ENCODE measurements around the gene VSIR.

DNA sequence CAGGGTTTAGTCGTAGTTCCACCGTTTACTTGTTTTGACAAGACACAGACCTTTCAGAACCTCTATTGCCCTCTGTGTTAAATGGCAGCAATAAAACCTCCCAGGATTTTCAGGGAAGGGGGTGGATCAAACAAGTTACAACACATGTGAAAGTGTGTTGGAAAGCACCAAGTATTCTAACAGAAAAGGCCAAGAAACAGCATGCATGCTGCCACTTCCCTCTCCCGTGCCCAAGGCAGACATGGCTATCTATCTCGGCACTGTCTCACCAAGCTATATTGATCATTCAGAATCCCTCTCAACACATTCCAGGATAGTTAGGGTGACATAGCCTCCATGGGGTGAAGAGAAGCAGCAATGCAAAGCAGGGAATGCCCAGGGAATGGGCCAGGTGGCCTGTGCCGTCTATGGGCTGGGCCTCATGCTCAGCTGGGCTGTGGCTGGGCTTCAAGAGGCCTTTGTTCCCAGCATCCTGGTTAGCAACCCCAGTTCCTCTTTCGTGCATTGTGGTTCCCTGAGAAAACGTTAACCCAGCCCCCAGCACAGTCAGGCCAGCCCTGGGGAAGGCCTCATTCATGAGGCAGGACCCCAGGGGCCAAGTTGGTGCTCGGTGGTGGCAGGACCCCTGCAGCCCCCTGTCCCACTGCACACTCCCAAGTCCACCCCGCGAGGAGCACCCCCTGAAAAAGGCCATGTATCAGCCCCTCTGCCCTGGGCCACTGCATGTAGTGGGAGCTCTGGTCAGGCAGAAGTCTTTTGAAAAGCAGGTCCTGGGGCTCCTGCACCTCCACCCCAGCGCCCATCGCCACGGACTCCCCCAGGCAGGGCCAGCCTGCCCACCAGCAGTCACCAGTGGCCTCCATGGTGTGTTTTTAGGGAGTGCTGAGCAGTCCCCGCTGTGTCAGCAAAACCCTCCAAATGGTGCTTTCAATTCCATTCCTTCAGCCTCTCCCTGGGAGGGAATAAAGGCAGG, 25.5 kb downstream of the VSIR start:
- TF ChIP-seq, protein P1, sequence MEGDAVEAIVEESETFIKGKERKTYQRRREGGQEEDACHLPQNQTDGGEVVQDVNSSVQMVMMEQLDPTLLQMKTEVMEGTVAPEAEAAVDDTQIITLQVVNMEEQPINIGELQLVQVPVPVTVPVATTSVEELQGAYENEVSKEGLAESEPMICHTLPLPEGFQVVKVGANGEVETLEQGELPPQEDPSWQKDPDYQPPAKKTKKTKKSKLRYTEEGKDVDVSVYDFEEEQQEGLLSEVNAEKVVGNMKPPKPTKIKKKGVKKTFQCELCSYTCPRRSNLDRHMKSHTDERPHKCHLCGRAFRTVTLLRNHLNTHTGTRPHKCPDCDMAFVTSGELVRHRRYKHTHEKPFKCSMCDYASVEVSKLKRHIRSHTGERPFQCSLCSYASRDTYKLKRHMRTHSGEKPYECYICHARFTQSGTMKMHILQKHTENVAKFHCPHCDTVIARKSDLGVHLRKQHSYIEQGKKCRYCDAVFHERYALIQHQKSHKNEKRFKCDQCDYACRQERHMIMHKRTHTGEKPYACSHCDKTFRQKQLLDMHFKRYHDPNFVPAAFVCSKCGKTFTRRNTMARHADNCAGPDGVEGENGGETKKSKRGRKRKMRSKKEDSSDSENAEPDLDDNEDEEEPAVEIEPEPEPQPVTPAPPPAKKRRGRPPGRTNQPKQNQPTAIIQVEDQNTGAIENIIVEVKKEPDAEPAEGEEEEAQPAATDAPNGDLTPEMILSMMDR (IDR thresholded peaks at IDR 0.05), result no peak
- TF ChIP-seq POLR2A (IDR thresholded peaks at IDR 0.05), result no peak

Data from right lobe of liver (tissue), 4 donors.